Retina (tissue), 1 donor: Measurements from ENCODE around the gene ARID1A.
"Not testable (repeated sequence)": the region's sequence is repeated elsewhere in the genome, so short reads cannot be mapped to it uniquely, and the experiment has no call there.

Source experiments
- DNase-seq: peaks from one replicate; pipeline ENCODE4 v3.0.0-alpha.2; 2016

ARID1A gene

GRCh38 chr1:26695356-26696118, at the start of gene ARID1A:
ARID1A (plus strand) TSS chr1:26696015; CDS start chr1:26696404, 389 bp downstream.
- DNase-seq, result peak; percentile 100

DNA sequence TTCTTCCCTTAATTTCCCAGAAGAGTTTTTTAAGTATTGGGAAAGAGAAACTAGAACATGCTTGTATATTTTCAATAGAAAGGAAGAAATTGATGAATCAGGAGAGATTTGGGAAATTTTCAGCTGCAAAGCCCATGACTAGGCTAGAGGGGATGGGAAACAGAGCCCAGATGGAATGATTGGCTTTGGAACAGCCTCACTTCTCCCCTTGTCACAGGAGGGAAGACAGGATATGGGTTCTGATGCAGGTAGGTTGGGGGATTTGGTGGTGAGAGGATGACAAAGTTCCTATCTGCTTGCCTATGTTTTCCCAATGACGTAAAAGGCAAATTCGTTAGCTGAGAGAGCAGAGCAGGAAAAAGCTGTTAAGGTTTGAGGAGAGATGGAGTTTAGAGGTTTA, 31.0 kb upstream of the ARID1A start:
- no peak for DNase-seq

GRCh38 chr1:26666855-26667254, 29.0 kb upstream of the ARID1A start:
- no peak for DNase-seq

DNA sequence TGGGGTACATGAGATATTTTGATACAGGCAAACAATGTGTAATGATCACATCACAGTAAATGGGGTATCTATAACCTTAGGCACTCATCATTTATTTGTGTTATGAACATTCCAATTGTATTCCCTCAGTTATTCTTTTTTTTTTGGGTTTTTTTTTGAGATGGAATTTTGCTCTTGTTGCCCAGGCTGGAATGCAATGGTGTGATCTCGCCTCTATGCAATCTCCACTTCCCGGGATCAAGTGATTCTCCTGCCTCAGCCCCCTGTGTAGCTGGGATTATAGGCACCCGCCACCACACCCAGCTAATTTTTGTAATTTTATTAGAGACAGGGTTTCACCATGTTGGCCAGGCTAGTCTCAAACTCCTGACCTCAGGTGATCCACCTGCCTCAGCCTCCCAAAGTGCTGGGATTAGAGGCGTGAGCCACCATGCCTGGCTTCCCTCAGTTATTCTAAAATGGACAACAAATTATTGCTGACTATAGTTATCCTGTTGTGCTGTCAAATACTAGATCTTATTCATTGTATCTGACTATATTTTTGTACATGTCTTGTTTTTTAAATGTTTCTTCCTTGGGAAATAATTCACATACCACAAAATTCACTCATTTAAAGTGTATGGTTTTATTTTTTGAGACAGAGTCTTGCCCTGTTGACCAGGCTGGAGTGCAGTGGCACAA, 27.6 kb upstream of the ARID1A start:
- DNase-seq, result not testable (repeated sequence)

DNA sequence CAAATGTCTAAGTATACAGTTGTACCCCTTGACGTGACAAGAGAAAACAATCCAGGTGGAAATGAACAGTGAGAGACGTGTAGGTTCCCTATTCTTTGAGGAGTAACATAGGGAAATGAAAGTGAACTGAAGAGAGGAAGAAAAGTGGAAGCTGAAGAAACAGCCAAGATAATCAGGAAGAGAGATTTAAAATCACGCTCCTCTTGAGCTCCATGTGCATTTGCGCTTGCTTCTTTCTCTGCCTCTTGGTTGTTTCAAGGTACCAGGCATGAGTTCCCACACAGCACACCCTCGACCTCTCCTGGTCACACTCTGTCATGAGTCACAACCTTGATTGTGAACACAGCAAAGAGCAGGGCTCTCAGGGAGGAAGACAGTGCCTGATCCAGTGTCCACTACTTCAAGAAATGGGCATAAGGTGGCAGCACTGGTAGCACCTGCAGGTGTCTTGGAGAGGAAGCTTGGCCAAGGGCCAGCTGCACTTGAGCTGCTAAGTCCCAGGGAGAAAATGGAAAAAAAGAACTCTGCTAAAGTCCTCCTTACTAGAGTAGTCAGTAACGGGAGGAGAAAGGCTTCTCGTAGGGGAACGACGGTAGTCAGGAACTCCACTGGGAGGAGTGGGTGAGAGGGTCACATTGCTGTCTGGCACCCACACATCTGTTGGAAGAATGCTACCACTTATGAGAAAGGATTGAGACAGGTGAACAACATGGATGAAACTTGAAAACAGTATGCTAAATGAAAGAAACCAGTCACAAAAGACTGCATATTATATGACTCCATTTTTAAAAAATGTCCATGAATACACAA, 18.3 kb upstream of the ARID1A start:
- DNase-seq, result peak; percentile 50

GRCh38 chr1:26684763-26685508, 10.9 kb upstream of the ARID1A start:
- DNase-seq, result no peak

- DNase-seq, result no peak
Measured at GRCh38 chr1:26686795-26687194, 9.0 kb upstream of the ARID1A start.

- no peak for DNase-seq
Measured at GRCh38 chr1:26689504-26689903, 6.3 kb upstream of the ARID1A start.

- no peak for DNase-seq
Measured at GRCh38 chr1:26690157-26690556, 5.7 kb upstream of the ARID1A start.

DNA sequence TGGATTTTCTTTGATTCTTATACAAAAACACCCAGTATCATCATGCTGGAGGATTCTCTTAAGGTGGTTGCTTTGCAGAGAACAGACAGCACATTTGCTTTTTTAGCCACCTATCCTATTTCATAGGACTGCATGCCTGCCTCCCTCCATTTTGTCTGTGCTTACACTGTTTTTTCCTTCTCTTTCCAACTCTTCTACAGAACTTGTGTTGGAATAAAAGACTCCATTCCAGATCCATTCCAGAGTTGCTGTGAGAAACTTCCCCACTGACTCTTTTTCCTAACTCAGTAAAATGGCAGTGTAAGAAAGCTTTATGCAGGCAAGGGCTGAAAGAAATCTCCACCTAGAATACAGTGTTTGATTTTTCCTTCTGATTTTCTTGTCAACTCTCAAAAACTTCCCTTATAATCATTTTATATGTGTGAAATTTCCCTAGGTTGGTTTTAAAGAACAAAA, 5.2 kb upstream of the ARID1A start:
- DNase-seq, result no peak

GRCh38 chr1:26692211-26692792, 3.5 kb upstream of the ARID1A start:
- DNase-seq, result peak; percentile 95

DNA sequence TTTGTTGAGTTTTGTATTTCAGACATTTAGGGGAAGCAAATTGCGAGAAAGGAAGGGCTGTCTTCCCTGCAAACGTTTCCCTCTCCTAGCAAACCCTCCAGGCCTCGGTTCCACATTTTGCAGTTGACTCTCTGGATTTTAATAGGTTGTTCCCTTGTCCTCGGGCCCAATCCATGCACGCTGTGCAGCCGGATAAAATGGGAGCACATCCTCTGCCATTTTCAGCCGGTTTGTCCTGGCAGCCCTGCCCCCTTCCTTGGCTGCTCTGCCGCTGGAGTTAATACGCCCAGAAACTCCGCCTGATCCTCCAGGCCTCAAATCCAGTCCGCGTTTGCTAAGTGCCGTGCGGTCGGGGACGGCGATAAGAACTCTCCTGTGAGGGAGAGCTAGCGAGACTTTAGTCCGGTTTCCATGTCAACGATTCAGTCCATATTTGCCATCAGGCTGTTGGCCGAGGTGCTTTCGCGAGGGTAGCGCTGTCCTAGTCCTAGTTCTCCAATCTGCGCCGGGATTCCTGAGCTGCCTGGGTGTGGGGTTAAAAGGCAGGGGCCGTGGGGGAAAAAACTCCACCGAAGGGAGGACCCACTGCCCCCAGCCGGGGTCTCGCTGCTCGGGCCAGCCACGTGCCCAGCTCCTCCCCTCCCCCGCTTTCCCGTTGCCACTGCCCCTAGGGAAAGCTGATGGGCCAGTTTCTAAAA, 2.9 kb upstream of the ARID1A start:
- DNase-seq, result peak; percentile 95

DNA sequence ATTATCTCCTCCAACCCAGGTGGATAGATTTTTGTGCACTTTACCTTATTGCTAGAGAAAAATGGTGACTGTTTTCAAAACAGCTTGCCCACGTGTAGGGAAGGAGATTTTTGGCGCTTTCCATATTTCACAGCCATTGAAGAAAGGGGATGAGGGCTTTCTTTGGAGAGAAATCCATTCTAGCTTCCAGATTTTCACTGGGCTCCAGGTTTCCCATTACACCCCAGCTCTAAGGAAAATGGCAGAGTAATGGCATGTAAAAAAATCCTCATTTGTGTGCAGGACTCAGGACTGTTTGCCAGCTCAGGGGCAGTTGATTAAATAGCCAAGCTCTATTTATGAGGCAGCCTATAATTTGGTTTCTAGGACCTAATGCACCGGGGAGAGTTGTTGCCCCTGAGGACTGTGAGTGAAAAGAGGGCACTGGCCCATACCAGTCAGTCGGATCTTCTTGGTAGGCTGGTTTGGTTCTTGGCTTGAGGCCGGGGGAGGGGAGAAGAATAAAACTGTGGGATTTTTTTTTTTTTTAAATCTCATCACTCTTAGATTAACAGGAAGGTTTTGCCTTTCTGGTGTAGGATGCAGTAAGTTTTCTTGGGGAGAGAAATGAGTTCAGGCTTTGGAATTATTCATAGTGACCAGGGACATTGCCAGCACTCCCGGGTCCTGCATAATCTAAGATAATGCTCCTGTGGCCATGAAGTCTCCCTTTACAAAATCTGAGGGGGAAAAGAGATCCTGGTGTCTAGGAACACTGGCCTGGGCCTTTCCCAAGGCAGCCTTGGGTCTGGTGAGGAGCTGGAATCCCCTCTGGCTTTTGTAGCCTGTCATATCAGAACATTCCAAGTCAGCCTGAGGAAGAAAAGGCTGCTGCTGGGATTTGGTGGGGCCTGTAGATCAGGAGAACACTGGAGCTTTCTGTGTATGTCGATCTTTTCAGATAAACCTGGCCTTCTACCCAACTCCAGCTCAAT, 1.9 kb upstream of the ARID1A start:
- DNase-seq, result peak; percentile 48

- peak; percentile 35 for DNase-seq
Measured at GRCh38 chr1:26694638-26695355, 1.0 kb upstream of the ARID1A start.

GRCh38 chr1:26696119-26696653, 371 bp downstream of the ARID1A start:
- no peak for DNase-seq

GRCh38 chr1:26696654-26697430, 1.0 kb downstream of the ARID1A start:
- peak; percentile 53 for DNase-seq

- DNase-seq, result no peak
Measured at GRCh38 chr1:26697431-26697977, 1.7 kb downstream of the ARID1A start.
